Calu3 (cell line): ENCODE measurements around the gene PSD4. TPM values are rescaled to one million over a fixed set of nuclear protein-coding genes. Genes with fewer than 3 reads are reported as not detected.

Experiments
- BruUV-seq: library from RNA; stranded (reverse); fragments of 400-500 nt; replicated peaks from 2 replicates; lab custom pipeline; 2021; lab: Mats Ljungman, UMichigan
- CTCF ChIA-PET: fragments of 300-600 bp; sonication (Branson Sonifier 250); formaldehyde crosslinking; loops from one replicate; lab custom pipeline; 2022; ENCODE audit warnings: antibody characterized with exemption; lab: Charles Lee
- DNase-seq: peaks from one replicate; pipeline ENCODE4 v3.0.0; 2022
- H3K27ac Mint-ChIP-seq: one replicate; pipeline ENCODE4 v1.8.0; 2022; ENCODE audit warnings: mixed read lengths; ENCODE audit not compliant: unreplicated experiment
- H3K27me3 Mint-ChIP-seq: one replicate; pipeline ENCODE4 v1.8.0; 2022; ENCODE audit warnings: mixed read lengths; ENCODE audit not compliant: unreplicated experiment
- H3K36me3 Mint-ChIP-seq: one replicate; pipeline ENCODE4 v1.8.0; 2022; ENCODE audit warnings: mild to moderate bottlenecking, moderate library complexity, mixed read lengths; ENCODE audit not compliant: insufficient read depth, unreplicated experiment
- H3K4me1 Mint-ChIP-seq: one replicate; pipeline ENCODE4 v1.8.0; 2022; ENCODE audit warnings: mild to moderate bottlenecking, low read depth, mixed read lengths; ENCODE audit not compliant: unreplicated experiment
- H3K4me3 Mint-ChIP-seq: one replicate; pipeline ENCODE4 v1.8.0; 2022; ENCODE audit warnings: mild to moderate bottlenecking, low read depth, moderate library complexity, mixed read lengths; ENCODE audit not compliant: unreplicated experiment
- H3K9me3 Mint-ChIP-seq: one replicate; pipeline ENCODE4 v1.8.0; 2022; ENCODE audit warnings: low read depth, mixed read lengths; ENCODE audit not compliant: unreplicated experiment
- intact Hi-C: fragments of 100-400 bp; cut with micrococcal nuclease; formaldehyde crosslinking; loops from one replicate; pipeline ENCODE4 v1.10.0; 2022; ENCODE audit not compliant: unreplicated experiment
- total RNA-seq: library from RNA; stranded (reverse); gene quantifications from 2 replicates; pipeline ENCODE4 v1.2.3, GENCODE V29; 2022
- TF ChIP-seq, protein P1 (sequence below): fragments of 200-600 bp; IDR thresholded peaks from one replicate; pipeline ENCODE4 v1.8.0; 2022; ENCODE audit warnings: antibody characterized with exemption; ENCODE audit not compliant: unreplicated experiment

Gene PSD4
- total RNA-seq, 1 experiment from 2014 or later = 58.7 TPM

DNA sequence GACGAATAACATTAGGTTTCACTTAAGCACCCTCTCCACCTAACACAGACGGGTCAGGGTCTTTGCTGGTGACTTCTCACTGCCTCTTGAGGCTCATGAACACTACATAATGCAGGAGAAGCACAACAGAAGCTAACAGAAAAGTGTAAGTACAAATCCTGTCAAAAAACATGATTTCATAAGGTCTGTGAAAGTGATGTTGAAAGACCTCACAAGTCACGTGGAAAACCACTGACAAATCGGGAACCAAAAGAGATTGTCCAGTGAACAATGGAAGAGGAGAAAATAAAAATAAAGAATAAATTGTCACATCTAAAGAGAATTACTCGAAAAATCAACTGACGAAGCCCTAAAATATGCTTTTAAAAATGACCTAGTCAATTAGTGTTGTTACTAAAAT is 14.0 kb downstream of the PSD4 start:
- Mint-ChIP-seq H3K36me3 (peaks cover 12% of the 10 kb centered on the region), H3K9me3 (no peaks in the 10 kb centered on the region), H3K4me3 (no peak overlapping the region), H3K27me3 (no peaks in the 10 kb centered on the region), H3K4me1 (no peaks in the 10 kb centered on the region), H3K27ac (no peak overlapping the region)
- CTCF ChIA-PET = no interaction called here
- intact Hi-C loops = no loop called here
- no TSS peak for BruUV-seq
- TF ChIP-seq, protein P1, sequence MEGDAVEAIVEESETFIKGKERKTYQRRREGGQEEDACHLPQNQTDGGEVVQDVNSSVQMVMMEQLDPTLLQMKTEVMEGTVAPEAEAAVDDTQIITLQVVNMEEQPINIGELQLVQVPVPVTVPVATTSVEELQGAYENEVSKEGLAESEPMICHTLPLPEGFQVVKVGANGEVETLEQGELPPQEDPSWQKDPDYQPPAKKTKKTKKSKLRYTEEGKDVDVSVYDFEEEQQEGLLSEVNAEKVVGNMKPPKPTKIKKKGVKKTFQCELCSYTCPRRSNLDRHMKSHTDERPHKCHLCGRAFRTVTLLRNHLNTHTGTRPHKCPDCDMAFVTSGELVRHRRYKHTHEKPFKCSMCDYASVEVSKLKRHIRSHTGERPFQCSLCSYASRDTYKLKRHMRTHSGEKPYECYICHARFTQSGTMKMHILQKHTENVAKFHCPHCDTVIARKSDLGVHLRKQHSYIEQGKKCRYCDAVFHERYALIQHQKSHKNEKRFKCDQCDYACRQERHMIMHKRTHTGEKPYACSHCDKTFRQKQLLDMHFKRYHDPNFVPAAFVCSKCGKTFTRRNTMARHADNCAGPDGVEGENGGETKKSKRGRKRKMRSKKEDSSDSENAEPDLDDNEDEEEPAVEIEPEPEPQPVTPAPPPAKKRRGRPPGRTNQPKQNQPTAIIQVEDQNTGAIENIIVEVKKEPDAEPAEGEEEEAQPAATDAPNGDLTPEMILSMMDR = no peak
- DNase-seq = no peak

DNA sequence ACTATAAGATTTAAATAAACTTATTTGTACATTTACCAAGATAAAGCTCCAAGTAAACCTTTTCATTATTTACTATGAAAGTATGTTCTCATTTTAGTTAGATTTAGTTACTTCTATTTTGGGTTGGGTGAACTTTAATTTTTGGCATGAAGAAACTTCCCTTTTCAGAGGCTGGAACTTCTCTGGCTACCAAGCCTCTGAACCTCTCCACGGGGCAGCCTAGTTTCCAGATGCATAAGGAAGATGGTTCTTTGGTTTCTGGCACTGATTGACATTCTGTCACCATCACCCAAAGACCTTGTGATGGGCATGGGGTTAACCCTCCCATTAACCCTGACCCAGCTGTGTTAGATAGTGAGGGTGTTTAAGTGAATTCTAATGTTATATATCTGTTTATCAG is 17.1 kb downstream of the PSD4 start:
- no peaks in the 10 kb centered on the region for H3K9me3 Mint-ChIP-seq

DNA sequence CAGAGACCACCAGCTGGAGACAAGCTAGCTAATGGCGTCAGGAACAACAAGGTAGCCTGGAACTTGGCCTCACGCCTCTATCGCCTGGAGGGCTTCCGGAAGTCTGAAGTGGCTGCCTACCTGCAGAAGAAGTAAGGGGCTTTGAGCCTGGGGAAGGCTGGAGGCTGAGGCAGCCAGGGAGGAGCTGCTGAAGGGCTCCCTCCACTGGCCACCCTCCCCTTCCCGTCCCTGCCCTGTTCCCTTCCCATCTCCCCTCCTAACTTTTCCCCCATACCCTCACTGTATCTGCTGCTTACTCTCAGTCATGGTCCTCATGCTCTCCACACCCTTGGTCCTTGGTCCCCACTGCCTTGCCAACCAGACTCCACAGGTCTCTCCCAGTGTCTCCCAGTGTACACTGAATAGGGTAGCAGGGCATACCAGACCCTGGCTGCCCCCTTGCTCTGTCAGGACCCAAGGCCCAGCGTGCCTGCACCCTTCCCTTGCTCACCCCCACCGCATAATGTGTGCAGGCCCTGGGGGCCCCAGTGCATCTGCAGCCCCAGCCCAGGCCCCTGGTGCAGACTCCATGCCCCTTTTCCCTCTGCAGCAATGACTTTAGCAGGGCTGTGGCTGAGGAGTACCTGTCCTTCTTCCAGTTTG is 18.8 kb downstream of the PSD4 start:
- DNase-seq = no peak
- BruUV-seq = no TSS peak
- H3K36me3 Mint-ChIP-seq = peaks cover 21% of the 10 kb centered on the region
- TF ChIP-seq, protein P1 = no peak
- H3K9me3 Mint-ChIP-seq = no peaks in the 10 kb centered on the region
- H3K4me1 Mint-ChIP-seq = no peaks in the 10 kb centered on the region
- intact Hi-C loops = no loop called here
- H3K27me3 Mint-ChIP-seq = no peaks in the 10 kb centered on the region
- CTCF ChIA-PET = no interaction called here
- H3K27ac Mint-ChIP-seq = no peak overlapping the region
- no peak overlapping the region for H3K4me3 Mint-ChIP-seq

More for the DNA sequence above, 17.1 kb downstream of the PSD4 start:
- H3K27ac Mint-ChIP-seq = no peak overlapping the region
- CTCF ChIA-PET = no interaction called here
- intact Hi-C loops = no loop called here
- H3K27me3 Mint-ChIP-seq = no peaks in the 10 kb centered on the region
- peaks cover 14% of the 10 kb centered on the region for H3K36me3 Mint-ChIP-seq
- no TSS peak for BruUV-seq
- no peak for DNase-seq
- H3K4me3 Mint-ChIP-seq = no peak overlapping the region
- H3K4me1 Mint-ChIP-seq = no peaks in the 10 kb centered on the region
- TF ChIP-seq, protein P1 = no peak

DNA sequence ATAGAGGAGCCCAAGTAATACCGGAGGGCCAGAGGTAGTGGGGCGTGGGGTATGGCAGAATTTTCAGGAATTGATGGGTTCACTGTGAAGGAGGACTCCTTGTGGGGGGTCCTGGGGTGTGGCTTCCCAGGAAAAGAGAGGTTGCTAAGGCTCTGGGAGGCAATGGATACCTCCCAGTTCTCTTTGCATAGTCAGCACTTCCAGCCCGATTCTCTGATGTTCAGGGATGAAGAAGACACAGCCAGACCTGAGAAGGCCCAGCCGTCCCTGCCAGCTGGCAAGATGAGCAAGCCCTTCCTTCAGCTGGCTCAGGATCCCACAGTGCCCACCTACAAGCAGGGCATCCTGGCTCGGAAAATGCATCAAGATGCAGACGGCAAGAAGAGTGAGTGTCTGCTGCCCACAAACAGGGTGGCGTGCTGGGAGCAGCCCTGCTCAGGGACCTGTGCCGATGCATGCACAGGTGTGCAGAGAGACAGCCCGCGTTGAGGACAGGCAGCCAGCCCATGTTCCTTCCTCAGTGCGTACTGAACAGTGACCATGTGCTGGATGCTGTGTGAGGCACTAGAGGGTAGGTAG is 22.2 kb downstream of the PSD4 start:
- Mint-ChIP-seq H3K27me3 (no peaks in the 10 kb centered on the region), H3K27ac (no peak overlapping the region), H3K4me1 (no peaks in the 10 kb centered on the region), H3K36me3 (peaks cover 31% of the 10 kb centered on the region), H3K4me3 (no peak overlapping the region), H3K9me3 (no peaks in the 10 kb centered on the region)
- CTCF ChIA-PET = interaction anchor here (1.4 kb wide), 1 partner anchor 58 kb away, joined by 4 read pairs; no protein-coding TSS in a partner anchor
- intact Hi-C loops = no loop called here
- TF ChIP-seq, protein P1 = no peak
- BruUV-seq = no TSS peak
- DNase-seq = no peak
